Keratinocyte (primary cell): ENCODE results near the gene ASXL2. TPM values are rescaled to one million over a fixed set of nuclear protein-coding genes. Genes with fewer than 3 reads are reported as not detected.

ENCODE experiments used
- DNase-seq: peaks from one replicate; pipeline ENCODE4 v3.0.0-alpha.2; 2011; ENCODE audit warnings: low read depth, missing footprints, low spot score
- FAIRE-seq: peaks from 2 replicates; lab custom pipeline; 2011; peaks lifted over from hg19 to GRCh38; lab: Jason Lieb, UNC
- H2AFZ ChIP-seq: 2 replicates; pipeline ENCODE4 v1.6.0; 2012; ENCODE audit warnings: low read length, control low read depth, inconsistent platforms; ENCODE audit not compliant: control insufficient read depth
- H3K27ac ChIP-seq: 2 replicates; pipeline ENCODE4 v1.5.1; 2011; ENCODE audit warnings: low read length; ENCODE audit not compliant: control insufficient read depth, insufficient read depth
- H3K27me3 ChIP-seq: 3 replicates; pipeline ENCODE4 v1.6.0; 2011; ENCODE audit warnings: low read length; ENCODE audit not compliant: control insufficient read depth, insufficient read depth; ENCODE audit errors: extremely low read depth
- H3K36me3 ChIP-seq, 2 experiments: 2 replicates in 1 of 2; 3 replicates in 1 of 2; pipeline ENCODE4 v1.5.1; 2011; ENCODE audit warnings: low read length in 2 of 2, mild to moderate bottlenecking in 1 of 2; ENCODE audit not compliant: control insufficient read depth in 2 of 2, insufficient read depth in 2 of 2; ENCODE audit errors: extremely low read depth in 1 of 2
- H3K4me1 ChIP-seq: 3 replicates; pipeline ENCODE4 v1.5.1; 2011; ENCODE audit warnings: low read length; ENCODE audit not compliant: control insufficient read depth, insufficient read depth; ENCODE audit errors: extremely low read depth
- H3K4me2 ChIP-seq: 3 replicates; pipeline ENCODE4 v1.6.0; 2011; ENCODE audit warnings: low read depth, low read length; ENCODE audit not compliant: control insufficient read depth, insufficient read depth; ENCODE audit errors: extremely low read depth
- H3K4me3 ChIP-seq, 3 experiments: fragments of 200-600 bp in 1 of 3; sonication (generic) in 1 of 3; 2 replicates in 2 of 3; 3 replicates in 1 of 3; pipeline ENCODE4 v1.5.1; 2011 to 2016; ENCODE audit warnings: low read length in 3 of 3, mild to moderate bottlenecking in 3 of 3, control low read depth in 2 of 3, inconsistent platforms in 1 of 3, low read depth in 1 of 3, mixed read lengths in 1 of 3, mixed run types in 1 of 3, moderate library complexity in 1 of 3; ENCODE audit not compliant: control insufficient read depth in 2 of 3, insufficient read depth in 2 of 3; ENCODE audit errors: extremely low read depth in 1 of 3
- H3K79me2 ChIP-seq: 2 replicates; pipeline ENCODE4 v1.6.0; 2012; ENCODE audit warnings: low read length; ENCODE audit not compliant: control insufficient read depth, insufficient read depth
- H3K9ac ChIP-seq: 3 replicates; pipeline ENCODE4 v1.6.0; 2011; ENCODE audit warnings: low read length; ENCODE audit not compliant: control insufficient read depth, insufficient read depth; ENCODE audit errors: extremely low read depth
- H3K9me1 ChIP-seq: 3 replicates; pipeline ENCODE4 v1.6.0; 2011; ENCODE audit warnings: low read length; ENCODE audit not compliant: control insufficient read depth, insufficient read depth; ENCODE audit errors: extremely low read depth
- H3K9me3 ChIP-seq: 2 replicates; pipeline ENCODE4 v1.5.1; 2012; ENCODE audit warnings: low read depth, low read length; ENCODE audit not compliant: control insufficient read depth
- H4K20me1 ChIP-seq: 3 replicates; pipeline ENCODE4 v1.6.0; 2011; ENCODE audit warnings: low read length; ENCODE audit not compliant: control insufficient read depth, insufficient read depth; ENCODE audit errors: extremely low read depth
- CTCF ChIP-seq, 3 experiments: IDR thresholded peaks in 1 of 3; conservative IDR thresholded peaks in 1 of 3; optimal IDR thresholded peaks in 1 of 3; 2 replicates in 2 of 3; 3 replicates in 1 of 3; pipeline versions ENCODE3 to v1.5.1; 2011; ENCODE audit warnings: low read length in 3 of 3, mild to moderate bottlenecking in 3 of 3, moderate library complexity in 2 of 3, control low read depth in 1 of 3, inconsistent platforms in 1 of 3; ENCODE audit not compliant: insufficient read depth in 2 of 3; ENCODE audit errors: extremely low read depth in 1 of 3
- EZH2 ChIP-seq: IDR thresholded peaks from one replicate; pipeline ENCODE4 v1.6.1; 2012; ENCODE audit warnings: inconsistent platforms, mild to moderate bottlenecking, low read length, moderate library complexity
- dilution Hi-C: fragments of 300-500 bp; cut with MboI; formaldehyde crosslinking; loops from one replicate; pipeline ENCODE4 v1.7.0; 2020; ENCODE audit warnings: low sequenced_read_pairs; ENCODE audit not compliant: extremely low pct_ligation_motif_present
- polyA plus RNA-seq, 5 experiments: library from polyadenylated mRNA; depleted of rRNA in 3 of 5; stranded (reverse) in 3 of 5; stranded (forward) in 1 of 5; unstranded in 1 of 5; fragments of >200 nt; gene quantifications; 1 replicate in 1 of 5; 2 replicates in 3 of 5; 3 replicates in 1 of 5; pipeline versions ENCODE4 v1.2.1 to v1.2.3, GENCODE V29; 2011 to 2012; ENCODE audit warnings: missing spikeins in 2 of 5, low read depth in 1 of 5, low replicate concordance in 1 of 5

ASXL2 gene
- polyA plus RNA-seq, 1 donor (not counting 4 experiments of a cell fraction or from before 2014, with no cell fraction given), result 12.5 TPM

GRCh38 chr2:25724756-25725155, 153.5 kb downstream of the ASXL2 start:
- FAIRE-seq, result no peak

DNA sequence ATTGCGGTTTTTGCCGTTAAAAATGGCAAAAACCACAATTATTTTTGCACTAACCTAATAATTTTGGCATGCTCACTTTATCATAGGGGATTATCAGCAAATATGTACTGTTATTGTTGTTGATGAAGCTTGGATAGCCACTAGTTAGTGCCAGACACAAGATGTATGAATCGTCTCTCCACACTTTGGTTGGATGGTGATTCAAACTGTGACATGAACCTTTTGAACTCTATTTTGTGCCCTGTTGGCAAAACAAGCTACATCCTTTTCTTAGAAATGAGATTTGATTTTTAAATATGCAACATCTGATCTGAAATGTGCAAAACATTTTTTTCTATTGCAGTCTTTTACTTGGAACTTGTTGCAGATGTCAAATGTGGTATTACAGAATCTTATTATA, 156.1 kb downstream of the ASXL2 start:
- TF ChIP-seq EZH2 (no peak), CTCF (optimal IDR thresholded peaks at IDR 0.05 in 1 of 3, IDR thresholded peaks at IDR 0.05 in 1 of 3, conservative IDR thresholded peaks at IDR 0.05 in 1 of 3; ENCODE audit: extremely low read depth in 1 of 3, insufficient read depth in 2 of 3, low read length in 3 of 3) (no peak)
- Histone ChIP-seq H3K27ac (no peak overlapping the region), H3K4me3 (no peak overlapping the region), H3K27me3 (no peaks in the 10 kb centered on the region), H3K4me1 (peaks cover 19% of the 10 kb centered on the region), H4K20me1 (no peaks in the 10 kb centered on the region), H3K9me1 (no peaks in the 10 kb centered on the region), H3K9me3 (no peaks in the 10 kb centered on the region), H3K79me2 (no peaks in the 10 kb centered on the region), H3K36me3 (no peaks in the 10 kb centered on the region), H3K9ac (no peak overlapping the region), H2AFZ (no peak overlapping the region), H3K4me2 (no peak overlapping the region)
- dilution Hi-C loops, result no loop called here
- no peak for DNase-seq
- FAIRE-seq, result no peak

More at GRCh38 chr2:25724756-25725155, 153.5 kb downstream of the ASXL2 start:
- Histone ChIP-seq H3K9me3 (no peaks in the 10 kb centered on the region), H2AFZ (no peak overlapping the region), H3K4me1 (peaks cover 8% of the 10 kb centered on the region), H3K27me3 (no peaks in the 10 kb centered on the region), H3K27ac (no peak overlapping the region), H3K36me3 (no peaks in the 10 kb centered on the region), H3K4me2 (no peak overlapping the region), H3K79me2 (no peaks in the 10 kb centered on the region), H4K20me1 (no peaks in the 10 kb centered on the region), H3K9me1 (no peaks in the 10 kb centered on the region), H3K9ac (no peak overlapping the region), H3K4me3 (no peak overlapping the region)
- no peak for DNase-seq
- dilution Hi-C loops, result no loop called here
- TF ChIP-seq EZH2 (no peak), CTCF (optimal IDR thresholded peaks at IDR 0.05 in 1 of 3, IDR thresholded peaks at IDR 0.05 in 1 of 3, conservative IDR thresholded peaks at IDR 0.05 in 1 of 3; ENCODE audit: extremely low read depth in 1 of 3, insufficient read depth in 2 of 3, low read length in 3 of 3) (no peak)
